ENCODE data around the gene ECI1. TPM values are rescaled to one million over a fixed set of nuclear protein-coding genes. Genes with fewer than 3 reads are reported as not detected.

Gene ECI1
- polyA plus RNA-seq, 4 donors: 86.1 to 246 (median 166) TPM

- peaks cover 0 to 4% (median 0%) of the 10 kb centered on the region in 3 donors for H3K36me3 ChIP-seq (ENCODE audit: control insufficient read depth in 3 of 3, insufficient read depth in 2 of 3, low read depth in 1 of 3, low read length in 3 of 3)
- no peak for FAIRE-seq
- 79 to 87% (median 86%) methylated on average over 21 of the region's 21 CpGs for WGBS, 3 donors
These were observed 43.8 kb upstream of the ECI1 start for GRCh38 chr16:2295056-2295798.

DNA sequence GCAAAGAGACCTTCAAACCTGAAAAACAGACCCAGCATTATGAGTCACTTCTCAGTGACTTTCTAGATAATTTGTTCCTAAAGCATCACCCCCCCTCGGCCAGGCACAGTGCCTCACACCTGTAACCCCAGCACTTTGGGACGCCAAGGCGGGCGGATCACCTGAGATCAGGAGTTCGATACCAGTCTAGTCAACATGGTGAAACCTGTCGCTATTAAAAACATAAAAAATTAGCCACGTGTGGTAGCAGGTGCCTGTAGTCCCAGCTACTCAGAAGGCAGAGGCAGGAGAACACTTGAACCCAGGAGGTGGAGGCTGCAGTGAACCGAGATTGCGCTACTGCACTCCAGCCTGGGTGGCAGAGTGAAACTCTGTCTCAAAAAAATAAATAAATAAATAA is 40.8 kb upstream of the ECI1 start:
- DNase-seq (no peak), FAIRE-seq (no peak)
- H3K27me3 ChIP-seq (ENCODE audit: control insufficient read depth in 3 of 3, insufficient read depth in 3 of 3, low read length in 3 of 3): no peaks in the 10 kb centered on the region
- WGBS, 3 donors: 81 to 92% (median 83%) methylated on average over 9 of the region's 9 CpGs
- no peaks in the 10 kb centered on the region for H3K9me3 ChIP-seq (ENCODE audit: control insufficient read depth in 2 of 2, insufficient read depth in 1 of 2, low read depth in 1 of 2, low read length in 1 of 2)
- no peaks in the 10 kb centered on the region for H3K4me1 ChIP-seq (ENCODE audit: control insufficient read depth in 3 of 3, insufficient read depth in 2 of 3, low read depth in 1 of 3, low read length in 2 of 3)
- H3K4me3 ChIP-seq (ENCODE audit: low read depth in 1 of 3, low read length in 3 of 3): no peak overlapping the region
- H3K36me3 ChIP-seq (ENCODE audit: control insufficient read depth in 3 of 3, insufficient read depth in 2 of 3, low read depth in 1 of 3, low read length in 3 of 3): peaks cover 0 to 6% (median 2%) of the 10 kb centered on the region in 3 donors
- H3K27ac ChIP-seq (ENCODE audit: low read depth in 1 of 3, low read length in 2 of 3): no peak overlapping the region

More at GRCh38 chr16:2295056-2295798, 43.8 kb upstream of the ECI1 start:
- H3K27ac ChIP-seq (ENCODE audit: low read depth in 1 of 3, low read length in 2 of 3): no peak overlapping the region
- H3K9me3 ChIP-seq (ENCODE audit: control insufficient read depth in 2 of 2, insufficient read depth in 1 of 2, low read depth in 1 of 2, low read length in 1 of 2): no peaks in the 10 kb centered on the region
- DNase-seq: no peak
- H3K4me1 ChIP-seq (ENCODE audit: control insufficient read depth in 3 of 3, insufficient read depth in 2 of 3, low read depth in 1 of 3, low read length in 2 of 3): no peaks in the 10 kb centered on the region
- H3K27me3 ChIP-seq (ENCODE audit: control insufficient read depth in 3 of 3, insufficient read depth in 3 of 3, low read length in 3 of 3): no peaks in the 10 kb centered on the region
- no peak overlapping the region for H3K4me3 ChIP-seq (ENCODE audit: low read depth in 1 of 3, low read length in 3 of 3)

- no peak for FAIRE-seq
- peaks cover 0 to 6% (median 2%) of the 10 kb centered on the region in 3 donors for H3K36me3 ChIP-seq (ENCODE audit: control insufficient read depth in 3 of 3, insufficient read depth in 2 of 3, low read depth in 1 of 3, low read length in 3 of 3)
- H3K9me3 ChIP-seq (ENCODE audit: control insufficient read depth in 2 of 2, insufficient read depth in 1 of 2, low read depth in 1 of 2, low read length in 1 of 2): no peaks in the 10 kb centered on the region
- DNase-seq: no peak
- no peaks in the 10 kb centered on the region for H3K4me1 ChIP-seq (ENCODE audit: control insufficient read depth in 3 of 3, insufficient read depth in 2 of 3, low read depth in 1 of 3, low read length in 2 of 3)
- H3K27me3 ChIP-seq (ENCODE audit: control insufficient read depth in 3 of 3, insufficient read depth in 3 of 3, low read length in 3 of 3): no peaks in the 10 kb centered on the region
- H3K27ac ChIP-seq (ENCODE audit: low read depth in 1 of 3, low read length in 2 of 3): no peak overlapping the region
- no peak overlapping the region for H3K4me3 ChIP-seq (ENCODE audit: low read depth in 1 of 3, low read length in 3 of 3)
- WGBS, 3 donors: 91 to 94% (median 93%) methylated on average over 23 of the region's 23 CpGs
These were observed 37.9 kb upstream of the ECI1 start for GRCh38 chr16:2289282-2289681.

DNA sequence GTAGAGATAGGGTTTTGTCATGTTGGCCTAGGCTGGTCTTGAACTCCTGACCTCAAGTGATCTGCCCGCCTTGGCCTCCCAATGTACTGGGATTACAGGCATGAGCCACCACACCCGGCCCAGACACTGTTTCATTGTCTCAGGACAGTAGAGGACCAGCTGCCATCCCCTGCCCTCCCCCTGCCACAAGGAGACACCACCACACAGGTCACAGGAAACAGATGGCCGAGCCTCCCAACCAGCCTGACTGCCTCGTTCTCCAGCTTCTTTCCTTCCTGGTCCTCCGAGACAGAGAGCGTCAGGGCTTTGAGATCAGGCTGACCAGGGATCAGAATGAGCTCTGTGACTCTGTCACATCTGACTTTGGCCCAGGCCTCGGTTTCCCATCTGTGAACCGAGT is 37.3 kb upstream of the ECI1 start:
- Histone ChIP-seq H3K27me3 (ENCODE audit: control insufficient read depth in 3 of 3, insufficient read depth in 3 of 3, low read length in 3 of 3) (no peaks in the 10 kb centered on the region), H3K27ac (ENCODE audit: low read depth in 1 of 3, low read length in 2 of 3) (no peak overlapping the region), H3K9me3 (ENCODE audit: control insufficient read depth in 2 of 2, insufficient read depth in 1 of 2, low read depth in 1 of 2, low read length in 1 of 2) (no peaks in the 10 kb centered on the region), H3K4me1 (ENCODE audit: control insufficient read depth in 3 of 3, insufficient read depth in 2 of 3, low read depth in 1 of 3, low read length in 2 of 3) (no peaks in the 10 kb centered on the region), H3K36me3 (ENCODE audit: control insufficient read depth in 3 of 3, insufficient read depth in 2 of 3, low read depth in 1 of 3, low read length in 3 of 3) (peaks cover 0 to 6% (median 2%) of the 10 kb centered on the region in 3 donors), H3K4me3 (ENCODE audit: low read depth in 1 of 3, low read length in 3 of 3) (no peak overlapping the region)
- DNase-seq (no peak), FAIRE-seq (no peak)
- WGBS, 3 donors: 60 to 79% (median 66%) methylated on average over 8 of the region's 8 CpGs

DNA sequence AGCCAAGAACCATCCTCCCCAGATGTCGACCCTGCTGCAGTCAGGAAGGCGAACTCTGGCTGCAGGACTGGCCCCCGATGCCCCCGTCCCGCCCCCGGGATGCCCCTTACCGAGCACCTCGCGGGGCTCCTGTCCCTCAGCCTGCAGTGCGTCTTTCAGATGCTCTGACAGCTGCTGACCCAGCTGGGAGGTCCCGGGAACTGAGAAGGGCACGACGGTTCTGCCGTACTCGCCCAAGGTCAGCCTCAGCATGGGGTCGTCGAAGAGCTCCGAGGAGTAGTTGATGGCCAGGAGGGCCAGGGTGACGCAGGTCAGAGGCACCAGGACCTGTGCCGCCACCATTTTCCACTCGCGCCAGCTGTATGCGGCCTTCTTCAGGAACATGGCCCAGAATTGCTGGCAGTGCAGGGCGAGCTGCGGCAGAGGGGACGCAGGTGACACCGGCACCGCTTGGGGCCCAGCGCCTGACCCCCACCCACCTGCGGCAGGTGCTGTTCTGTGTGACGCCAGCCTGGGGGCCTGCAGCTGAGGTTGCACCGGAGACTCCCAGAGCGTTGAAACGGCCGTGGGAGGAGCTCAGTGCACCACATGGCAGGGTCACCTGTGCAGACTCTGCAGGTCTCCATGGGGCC is 36.6 kb upstream of the ECI1 start:
- no peak overlapping the region for H3K4me3 ChIP-seq (ENCODE audit: low read depth in 1 of 3, low read length in 3 of 3)
- WGBS, 3 donors: 83 to 89% (median 88%) methylated on average over 35 of the region's 35 CpGs
- FAIRE-seq (no peak), DNase-seq (no peak)
- no peak overlapping the region for H3K27ac ChIP-seq (ENCODE audit: low read depth in 1 of 3, low read length in 2 of 3)
- no peaks in the 10 kb centered on the region for H3K9me3 ChIP-seq (ENCODE audit: control insufficient read depth in 2 of 2, insufficient read depth in 1 of 2, low read depth in 1 of 2, low read length in 1 of 2)
- no peaks in the 10 kb centered on the region for H3K4me1 ChIP-seq (ENCODE audit: control insufficient read depth in 3 of 3, insufficient read depth in 2 of 3, low read depth in 1 of 3, low read length in 2 of 3)
- H3K36me3 ChIP-seq (ENCODE audit: control insufficient read depth in 3 of 3, insufficient read depth in 2 of 3, low read depth in 1 of 3, low read length in 3 of 3): peaks cover 0 to 6% (median 2%) of the 10 kb centered on the region in 3 donors
- no peaks in the 10 kb centered on the region for H3K27me3 ChIP-seq (ENCODE audit: control insufficient read depth in 3 of 3, insufficient read depth in 3 of 3, low read length in 3 of 3)

GRCh38 chr16:2286550-2286949 is 35.2 kb upstream of the ECI1 start:
- no peak overlapping the region for H3K4me3 ChIP-seq (ENCODE audit: low read depth in 1 of 3, low read length in 3 of 3)
- H3K36me3 ChIP-seq (ENCODE audit: control insufficient read depth in 3 of 3, insufficient read depth in 2 of 3, low read depth in 1 of 3, low read length in 3 of 3): peaks cover 0 to 2% (median 2%) of the 10 kb centered on the region in 3 donors
- H3K4me1 ChIP-seq (ENCODE audit: control insufficient read depth in 3 of 3, insufficient read depth in 2 of 3, low read depth in 1 of 3, low read length in 2 of 3): no peaks in the 10 kb centered on the region
- no peaks in the 10 kb centered on the region for H3K27me3 ChIP-seq (ENCODE audit: control insufficient read depth in 3 of 3, insufficient read depth in 3 of 3, low read length in 3 of 3)
- no peaks in the 10 kb centered on the region for H3K9me3 ChIP-seq (ENCODE audit: control insufficient read depth in 2 of 2, insufficient read depth in 1 of 2, low read depth in 1 of 2, low read length in 1 of 2)
- 85 to 88% (median 87%) methylated on average over 15 to 17 of the region's 17 CpGs for WGBS, 3 donors
- no peak for DNase-seq
- no peak for FAIRE-seq
- H3K27ac ChIP-seq (ENCODE audit: low read depth in 1 of 3, low read length in 2 of 3): no peak overlapping the region

GRCh38 chr16:2285731-2286191 is 34.4 kb upstream of the ECI1 start:
- FAIRE-seq (no peak), DNase-seq (no peak)
- no peaks in the 10 kb centered on the region for H3K27me3 ChIP-seq (ENCODE audit: control insufficient read depth in 3 of 3, insufficient read depth in 3 of 3, low read length in 3 of 3)
- H3K27ac ChIP-seq (ENCODE audit: low read depth in 1 of 3, low read length in 2 of 3): no peak overlapping the region
- H3K36me3 ChIP-seq (ENCODE audit: control insufficient read depth in 3 of 3, insufficient read depth in 2 of 3, low read depth in 1 of 3, low read length in 3 of 3): peaks cover 0 to 2% (median 2%) of the 10 kb centered on the region in 3 donors
- H3K4me3 ChIP-seq (ENCODE audit: low read depth in 1 of 3, low read length in 3 of 3): no peak overlapping the region
- WGBS, 3 donors: 73 to 80% (median 79%) methylated on average over 13 of the region's 13 CpGs
- H3K4me1 ChIP-seq (ENCODE audit: control insufficient read depth in 3 of 3, insufficient read depth in 2 of 3, low read depth in 1 of 3, low read length in 2 of 3): no peaks in the 10 kb centered on the region
- H3K9me3 ChIP-seq (ENCODE audit: control insufficient read depth in 2 of 2, insufficient read depth in 1 of 2, low read depth in 1 of 2, low read length in 1 of 2): no peaks in the 10 kb centered on the region

- H3K4me1 ChIP-seq (ENCODE audit: control insufficient read depth in 3 of 3, insufficient read depth in 2 of 3, low read depth in 1 of 3, low read length in 2 of 3): no peaks in the 10 kb centered on the region
- H3K36me3 ChIP-seq (ENCODE audit: control insufficient read depth in 3 of 3, insufficient read depth in 2 of 3, low read depth in 1 of 3, low read length in 3 of 3): peaks cover 0 to 2% (median 2%) of the 10 kb centered on the region in 3 donors
- FAIRE-seq (no peak), DNase-seq (no peak)
- H3K9me3 ChIP-seq (ENCODE audit: control insufficient read depth in 2 of 2, insufficient read depth in 1 of 2, low read depth in 1 of 2, low read length in 1 of 2): no peaks in the 10 kb centered on the region
- H3K27me3 ChIP-seq (ENCODE audit: control insufficient read depth in 3 of 3, insufficient read depth in 3 of 3, low read length in 3 of 3): peaks cover 0 to 4% (median 0%) of the 10 kb centered on the region in 3 donors
- WGBS, 3 donors: 81 to 86% (median 85%) methylated on average over 35 of the region's 35 CpGs
- no peak overlapping the region for H3K4me3 ChIP-seq (ENCODE audit: low read depth in 1 of 3, low read length in 3 of 3)
- H3K27ac ChIP-seq (ENCODE audit: low read depth in 1 of 3, low read length in 2 of 3): no peak overlapping the region
These were observed 33.6 kb upstream of the ECI1 start for GRCh38 chr16:2284797-2285576.
